Measurements from ENCODE around the gene FEM1A. TPM values are rescaled to one million over a fixed set of nuclear protein-coding genes. Genes with fewer than 3 reads are reported as not detected.

The FEM1A gene
- total and polyA plus RNA-seq, 10 of the 15 experiments (the other 5 are each of a cell fraction or from before 2014, with no cell fraction given) = 0.27 to 17.4 (median 3.8) TPM

GRCh38 chr19:4759388-4760284 lies 31.9 kb upstream of the FEM1A start (continued):
- TF ChIP-seq MAX (IDR thresholded peaks at IDR 0.05; ENCODE audit: low read depth, low read length) (peak; percentile 70), SMARCA5 (IDR thresholded peaks at IDR 0.05) (no peak), ATF7 (IDR thresholded peaks at IDR 0.05; ENCODE audit: low read depth) (no peak; the same call in 1 of the 2 replicates), HDGF (IDR thresholded peaks at IDR 0.05) (peak; percentile 50; the same call in 1 of the 2 replicates), MXI1 (IDR thresholded peaks at IDR 0.05; ENCODE audit: low read depth, low read length) (peak; percentile 96), BHLHE40 (IDR thresholded peaks at IDR 0.05; ENCODE audit: borderline replicate concordance in 1 of 2, low read depth in 2 of 2, low read length in 1 of 2) (peak; percentile 48 to 86; a peak in 2 of 4 replicates), NR2F1 (conservative IDR thresholded peaks at IDR 0.05) (peak; percentile 85), ATF3 (IDR thresholded peaks at IDR 0.05; ENCODE audit: borderline replicate concordance, extremely low read depth, low read depth, low read length) (peak; percentile 61; the same call in 1 of the 2 replicates), PBX3 (IDR thresholded peaks at IDR 0.05; ENCODE audit: insufficient replicate concordance, low read depth, low read length) (no peak), YBX1 (IDR thresholded peaks at IDR 0.05) (no peak), ZNF592 (IDR thresholded peaks at IDR 0.05) (no peak), BACH1 (IDR thresholded peaks at IDR 0.05; ENCODE audit: borderline replicate concordance) (peak; percentile 64; the same call in 1 of the 2 replicates), TBL1XR1 (IDR thresholded peaks at IDR 0.05; ENCODE audit: low read depth, low read length) (no peak), USF2 (IDR thresholded peaks at IDR 0.05; ENCODE audit: borderline replicate concordance, low read depth, low read length) (peak; percentile 81), RELA (IDR thresholded peaks at IDR 0.05; ENCODE audit: borderline replicate concordance, partially characterized antibody) (peak; percentile 46), RB1 (IDR thresholded peaks at IDR 0.05; ENCODE audit: borderline replicate concordance) (peak; percentile 52; the same call in 1 of the 2 replicates), SP1 (IDR thresholded peaks at IDR 0.05; ENCODE audit: low read depth, low read length) (peak; percentile 72), FOXK2 (IDR thresholded peaks at IDR 0.05) (no peak), NBN (IDR thresholded peaks at IDR 0.05) (peak; percentile 69; the same call in 1 of the 2 replicates), SKIL (IDR thresholded peaks at IDR 0.05; ENCODE audit: low read depth, poor library complexity, severe bottlenecking) (no peak), RFX5 (IDR thresholded peaks at IDR 0.05; ENCODE audit: low read depth, low read length) (peak; percentile 94)

Data from GM12878 (cell line).